ENCODE measurements around the gene JUND.

DNA sequence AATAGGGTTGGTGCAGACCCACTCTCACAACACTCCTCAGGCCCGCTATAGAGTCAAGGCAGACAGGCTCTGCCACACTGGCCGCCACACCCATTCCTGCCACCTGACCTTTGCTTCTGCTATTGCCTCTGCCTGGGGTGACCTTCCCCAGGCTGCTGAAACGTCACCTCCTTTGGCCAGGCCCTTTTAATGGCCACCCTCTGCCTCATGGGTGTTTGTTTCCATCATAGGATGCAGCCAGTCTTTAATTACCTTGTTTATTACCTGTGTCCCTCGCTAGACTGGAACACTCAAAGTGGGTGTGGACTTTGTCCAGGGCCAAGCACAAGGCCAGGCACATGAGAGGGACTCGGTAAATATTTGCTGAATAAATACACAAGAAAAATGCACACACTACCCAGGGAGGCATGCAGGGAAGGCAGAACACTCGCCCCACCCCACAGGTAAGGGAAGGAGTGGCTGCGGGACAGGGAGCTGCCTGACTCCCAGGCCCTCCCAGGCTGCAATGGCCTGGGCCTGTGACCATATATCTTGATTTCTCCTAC lies 38.2 kb upstream of the JUND start:
- TF ChIP-seq, protein P1, sequence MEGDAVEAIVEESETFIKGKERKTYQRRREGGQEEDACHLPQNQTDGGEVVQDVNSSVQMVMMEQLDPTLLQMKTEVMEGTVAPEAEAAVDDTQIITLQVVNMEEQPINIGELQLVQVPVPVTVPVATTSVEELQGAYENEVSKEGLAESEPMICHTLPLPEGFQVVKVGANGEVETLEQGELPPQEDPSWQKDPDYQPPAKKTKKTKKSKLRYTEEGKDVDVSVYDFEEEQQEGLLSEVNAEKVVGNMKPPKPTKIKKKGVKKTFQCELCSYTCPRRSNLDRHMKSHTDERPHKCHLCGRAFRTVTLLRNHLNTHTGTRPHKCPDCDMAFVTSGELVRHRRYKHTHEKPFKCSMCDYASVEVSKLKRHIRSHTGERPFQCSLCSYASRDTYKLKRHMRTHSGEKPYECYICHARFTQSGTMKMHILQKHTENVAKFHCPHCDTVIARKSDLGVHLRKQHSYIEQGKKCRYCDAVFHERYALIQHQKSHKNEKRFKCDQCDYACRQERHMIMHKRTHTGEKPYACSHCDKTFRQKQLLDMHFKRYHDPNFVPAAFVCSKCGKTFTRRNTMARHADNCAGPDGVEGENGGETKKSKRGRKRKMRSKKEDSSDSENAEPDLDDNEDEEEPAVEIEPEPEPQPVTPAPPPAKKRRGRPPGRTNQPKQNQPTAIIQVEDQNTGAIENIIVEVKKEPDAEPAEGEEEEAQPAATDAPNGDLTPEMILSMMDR (IDR thresholded peaks at IDR 0.05; ENCODE audit: insufficient read depth, low read length, poor library complexity, severe bottlenecking): no peak
- TF ChIP-seq EZH2phosphoT487 (conservative IDR thresholded peaks at IDR 0.05; ENCODE audit: low read length): no peak

All from SU-DHL-6 (cell line).